Left cardiac atrium (tissue), 4 donors: ENCODE measurements around the gene PASK. TPM values are rescaled to one million over a fixed set of nuclear protein-coding genes. Genes with fewer than 3 reads are reported as not detected.

Source experiments
- ATAC-seq, 2 donors: fragments of 200-7000 bp; cut with Tn5 transposase; one replicate each; pipeline ENCODE4 v1.9.1; 2020; ENCODE audit warnings: mild to moderate bottlenecking in 2 of 2, moderate library complexity in 2 of 2
- DNase-seq: peaks from one replicate; pipeline ENCODE4 v3.0.0-alpha.2; 2020
- intact Hi-C, 2 donors: fragments of 100-400 bp; cut with DNase I; formaldehyde crosslinking; loops; one replicate each; pipeline versions ENCODE4 v1.14.1 to v1.15.1; 2022 to 2023
- total RNA-seq, 2 donors: library from RNA; stranded (reverse); fragmentation: NEBNext Ultra II Directional; extraction: Animal tissue kit (Norgen Biotek cat#: 25700); gene quantifications; one replicate each; pipeline ENCODE4 v1.2.1, GENCODE V29; 2021
- donor health status: DM: no; HTN: yes; CAD: no.
- donor health status: DM: no; HTN: yes; CAD: no; lungs with severe emphysema.
- donor health status: DM: yes; HTN: yes; CAD: no.
- donor health status: Dilated cardiomyopathy.

Gene PASK
- total RNA-seq, 2 donors from 2014 or later: 1.7 to 4.6 TPM

- ATAC-seq: no peak
- intact Hi-C loops: loop anchor here in 1 of 2 donors (10.0 kb wide), 1 partner anchor 219 kb away; no protein-coding TSS in a partner anchor
- DNase-seq: no peak
These were observed 75.9 kb downstream of the PASK start for GRCh38 chr2:241073166-241074064.

GRCh38 chr2:241072553-241073165 lies 76.6 kb downstream of the PASK start:
- intact Hi-C loops: loop anchor here in 1 of 2 donors (10.0 kb wide), 1 partner anchor 218 kb away; no protein-coding TSS in a partner anchor

GRCh38 chr2:241072151-241072550 lies 77.1 kb downstream of the PASK start:
- intact Hi-C loops: loop anchor here in 1 of 2 donors (10.0 kb wide), 1 partner anchor 217 kb away; no protein-coding TSS in a partner anchor
- no peak for DNase-seq
- ATAC-seq: no peak

More at GRCh38 chr2:241072553-241073165, 76.6 kb downstream of the PASK start:
- ATAC-seq (no peak), DNase-seq (no peak)

GRCh38 chr2:241071677-241072111 lies 77.6 kb downstream of the PASK start:
- no peak for ATAC-seq
- intact Hi-C loops: loop anchor here in 1 of 2 donors (10.0 kb wide), 1 partner anchor 217 kb away; no protein-coding TSS in a partner anchor
- DNase-seq: no peak

- intact Hi-C loops: loop anchor here in 1 of 2 donors (10.0 kb wide), 1 partner anchor 216 kb away; no protein-coding TSS in a partner anchor
- no peak for ATAC-seq
- peak; percentile 13 for DNase-seq
These were observed 78.2 kb downstream of the PASK start for GRCh38 chr2:241070811-241071676.

GRCh38 chr2:241070361-241070760 lies 78.9 kb downstream of the PASK start:
- DNase-seq (peak; percentile 5), ATAC-seq (no peak)
- intact Hi-C loops: loop anchor here in 1 of 2 donors (10.0 kb wide), 1 partner anchor 216 kb away; no protein-coding TSS in a partner anchor

- DNase-seq (peak; percentile 14), ATAC-seq (no peak)
These were observed 79.4 kb downstream of the PASK start for GRCh38 chr2:241069821-241070281.

GRCh38 chr2:241068942-241069810 lies 80.1 kb downstream of the PASK start:
- ATAC-seq: no peak
- intact Hi-C loops: no loop called here
- DNase-seq: peak; percentile 15

More at GRCh38 chr2:241069821-241070281, 79.4 kb downstream of the PASK start:
- intact Hi-C loops: loop anchor here in 1 of 2 donors (10.0 kb wide), 1 partner anchor 215 kb away; no protein-coding TSS in a partner anchor

- DNase-seq (no peak), ATAC-seq (no peak)
- intact Hi-C loops: no loop called here
These were observed 80.9 kb downstream of the PASK start for GRCh38 chr2:241068136-241068941.

GRCh38 chr2:241067501-241068135 lies 81.7 kb downstream of the PASK start:
- intact Hi-C loops: no loop called here
- DNase-seq (no peak), ATAC-seq (no peak)

- DNase-seq: no peak
- no peak for ATAC-seq
- intact Hi-C loops: no loop called here
These were observed 82.4 kb downstream of the PASK start for GRCh38 chr2:241066893-241067341.

- intact Hi-C loops: no loop called here
- ATAC-seq: no peak
- DNase-seq: no peak
These were observed 82.9 kb downstream of the PASK start for GRCh38 chr2:241066171-241066892.

GRCh38 chr2:241065355-241065803 lies 83.9 kb downstream of the PASK start:
- intact Hi-C loops: no loop called here
- ATAC-seq: no peak
- no peak for DNase-seq

- intact Hi-C loops: no loop called here
- ATAC-seq (no peak), DNase-seq (no peak)
These were observed 84.4 kb downstream of the PASK start for GRCh38 chr2:241064802-241065354.

- intact Hi-C loops: no loop called here
- peak; percentile 48 to 67 for ATAC-seq
- DNase-seq: no peak
These were observed 85.1 kb downstream of the PASK start for GRCh38 chr2:241064008-241064801.
